HCT116 (cell line): ENCODE results near the gene BRWD1. TPM values are rescaled to one million over a fixed set of nuclear protein-coding genes. Genes with fewer than 3 reads are reported as not detected.

Source experiments
- ATAC-seq: fragments of 200-7000 bp; cut with Tn5 transposase; 2 replicates; pipeline ENCODE4 v1.9.1; 2020; ENCODE audit warnings: mild to moderate bottlenecking, moderate library complexity
- BruUV-seq: library from RNA; stranded (reverse); fragments of 400-500 nt; replicated peaks from 2 replicates; lab custom pipeline; 2021; lab: Mats Ljungman, UMichigan
- CTCF ChIA-PET: fragments of 300-600 bp; sonication (Branson Sonifier 250); formaldehyde crosslinking; loops from one replicate; lab custom pipeline; 2021; ENCODE audit warnings: antibody characterized with exemption; lab: Charles Lee
- POLR2A ChIA-PET: fragments of 300-600, 350-600 bp; sonication (Branson Sonifier 250); formaldehyde crosslinking; loops from one replicate; lab custom pipeline; 2021; ENCODE audit warnings: antibody characterized with exemption; lab: Charles Lee
- RAD21 ChIA-PET, 2 experiments: fragments of 300-600 bp; sonication (Branson Sonifier 250); formaldehyde crosslinking; loops; one replicate each; lab custom pipeline; 2023; ENCODE audit warnings: low total read pairs in 2 of 2; ENCODE audit not compliant: uncharacterized antibody in 2 of 2, unreplicated experiment in 2 of 2, low non-redundant PET in 1 of 2; lab: Charles Lee
- DNase-seq: peaks from one replicate; pipeline ENCODE4 v3.0.0-alpha.2; 2010; ENCODE audit warnings: low read depth, low spot score
- H2AFZ ChIP-seq: fragments of 200-600 bp; shearing (Covaris generic), sonication (generic); 2 replicates; pipeline ENCODE4 v1.6.1; 2017; ENCODE audit warnings: low read depth, mixed run types, mixed read lengths, antibody characterized with exemption, low read length; ENCODE audit not compliant: poor library complexity, severe bottlenecking
- H3K27ac ChIP-seq: 2 replicates; pipeline ENCODE4 v1.5.1; 2012; ENCODE audit warnings: low read depth, low read length
- H3K27me3 ChIP-seq: fragments of 200-600 bp; sonication (generic); 2 replicates; pipeline ENCODE4 v1.6.1; 2016; ENCODE audit warnings: mixed run types, low read length, mixed read lengths; ENCODE audit not compliant: insufficient read depth
- H3K36me3 ChIP-seq, 2 experiments: fragments of 200-500 bp in 1 of 2; fragments of 200-600 bp in 1 of 2; sonication (Bioruptor generic) in 1 of 2; sonication (generic) in 1 of 2; 2 replicates each; pipeline versions ENCODE4 v1.5.1 to v1.6.1; 2014 to 2016; ENCODE audit warnings: low read length in 2 of 2, inconsistent platforms in 1 of 2, mixed read lengths in 1 of 2, mixed run types in 1 of 2; ENCODE audit not compliant: insufficient read depth in 2 of 2, control insufficient read depth in 1 of 2
- H3K4me1 ChIP-seq, 2 experiments: fragments of 200-600 bp in 1 of 2; sonication (generic) in 1 of 2; 2 replicates each; pipeline versions ENCODE4 v1.5.1 to v1.6.1; 2012 to 2017; ENCODE audit warnings: low read length in 2 of 2, inconsistent platforms in 1 of 2, mild to moderate bottlenecking in 1 of 2, mixed read lengths in 1 of 2, mixed run types in 1 of 2, moderate library complexity in 1 of 2; ENCODE audit not compliant: insufficient read depth in 2 of 2, control insufficient read depth in 1 of 2
- H3K4me2 ChIP-seq: fragments of 200-600 bp; sonication (generic); 2 replicates; pipeline ENCODE4 v1.6.1; 2017; ENCODE audit warnings: mixed run types, low read length, mixed read lengths
- H3K4me3 ChIP-seq, 2 experiments: fragments of 200-600 bp in 1 of 2; sonication (generic) in 1 of 2; replicated peaks in 1 of 2; 2 replicates each; pipeline ENCODE4 v1.5.1; 2011 to 2016; ENCODE audit warnings: low read length in 2 of 2, control low read depth in 1 of 2, low read depth in 1 of 2, mild to moderate bottlenecking in 1 of 2, mixed read lengths in 1 of 2, mixed run types in 1 of 2
- H3K79me2 ChIP-seq: fragments of 200-600 bp; sonication (generic); 2 replicates; pipeline ENCODE4 v1.6.1; 2017; ENCODE audit warnings: mild to moderate bottlenecking, mixed run types, low read length, moderate library complexity, mixed read lengths; ENCODE audit not compliant: insufficient read depth
- H3K9ac ChIP-seq: fragments of 200-600 bp; sonication (generic); 2 replicates; pipeline ENCODE4 v1.6.1; 2016; ENCODE audit warnings: low read length, mixed read lengths
- H3K9me2 ChIP-seq: fragments of 200-600 bp; sonication (generic), shearing (Covaris generic); 2 replicates; pipeline ENCODE4 v1.6.1; 2017; ENCODE audit warnings: mixed run types, mild to moderate bottlenecking, moderate library complexity; ENCODE audit not compliant: insufficient read depth
- H3K9me3 ChIP-seq, 2 experiments: fragments of 200-500 bp in 1 of 2; fragments of 200-600 bp in 1 of 2; sonication (Bioruptor generic) in 1 of 2; sonication (generic) in 1 of 2; 2 replicates each; pipeline ENCODE4 v1.6.1; 2014 to 2017; ENCODE audit warnings: low read length in 2 of 2, mixed read lengths in 2 of 2, inconsistent platforms in 1 of 2, low read depth in 1 of 2, mild to moderate bottlenecking in 1 of 2, mixed run types in 1 of 2, moderate library complexity in 1 of 2; ENCODE audit not compliant: control insufficient read depth in 1 of 2, insufficient read depth in 1 of 2
- H4K20me1 ChIP-seq: fragments of 200-600 bp; sonication (generic), shearing (Covaris generic); 2 replicates; pipeline ENCODE4 v1.6.1; 2017; ENCODE audit warnings: mixed run types, mild to moderate bottlenecking, moderate library complexity; ENCODE audit not compliant: insufficient read depth
- CEBPB ChIP-seq: IDR thresholded peaks from 2 replicates; pipeline ENCODE4 v1.6.1; 2012; ENCODE audit warnings: low read depth
- EGR1 ChIP-seq: IDR thresholded peaks from 2 replicates; pipeline ENCODE4 v1.6.1; 2012; ENCODE audit warnings: low read depth
- ELF1 ChIP-seq: IDR thresholded peaks from 2 replicates; pipeline ENCODE4 v1.6.1; 2012; ENCODE audit warnings: low read depth, borderline replicate concordance
- EZH2phosphoT487 ChIP-seq: fragments of 200-600 bp; IDR thresholded peaks from 2 replicates; pipeline ENCODE4 v1.6.1; 2018; ENCODE audit warnings: antibody characterized with exemption, borderline replicate concordance
- FOSL1 ChIP-seq: IDR thresholded peaks from 2 replicates; pipeline ENCODE4 v1.6.1; 2012; ENCODE audit warnings: low read depth
- RAD21 ChIP-seq: IDR thresholded peaks from 2 replicates; pipeline ENCODE4 v1.6.1; 2012; ENCODE audit warnings: low read depth, mild to moderate bottlenecking
- TCF7L2 ChIP-seq: IDR thresholded peaks from 2 replicates; pipeline ENCODE4 v1.7.0; 2011; ENCODE audit warnings: borderline replicate concordance, inconsistent platforms; ENCODE audit not compliant: insufficient read depth, insufficient read length; ENCODE audit errors: extremely low read depth
- YY1 ChIP-seq: IDR thresholded peaks from 2 replicates; pipeline ENCODE4 v1.6.1; 2011; ENCODE audit warnings: low read length, low read depth, moderate library complexity, mild to moderate bottlenecking; ENCODE audit not compliant: insufficient replicate concordance; ENCODE audit errors: extremely low read depth
- ZFX ChIP-seq: fragments of 450-650 bp; IDR thresholded peaks from 2 replicates; pipeline ENCODE4 v1.6.1; 2017
- ZNF274 ChIP-seq: fragments of 200-500 bp; sonication (Bioruptor generic); IDR thresholded peaks from 2 replicates; pipeline ENCODE4 v1.6.1; 2014; ENCODE audit warnings: mild to moderate bottlenecking, low read depth, low read length, inconsistent platforms
- intact Hi-C: fragments of 100-400 bp; cut with micrococcal nuclease; formaldehyde crosslinking; loops from 2 replicates; pipeline ENCODE4 v1.10.0; 2022
- total RNA-seq: library from RNA; stranded (reverse); gene quantifications from one replicate; pipeline ENCODE4 v1.2.1, GENCODE V29; 2021; ENCODE audit not compliant: unreplicated experiment
- TF ChIP-seq, protein P1 (sequence below), 3 experiments: fragments of 200-600 bp in 1 of 3; sonication (generic) in 1 of 3; IDR thresholded peaks in 2 of 3; conservative IDR thresholded peaks in 1 of 3; 2 replicates each; pipeline ENCODE4 v1.5.1; 2012 to 2017; ENCODE audit warnings: low read depth in 2 of 3, low read length in 2 of 3, antibody characterized with exemption in 1 of 3, borderline replicate concordance in 1 of 3, control low read depth in 1 of 3, mild to moderate bottlenecking in 1 of 3, mixed read lengths in 1 of 3, mixed run types in 1 of 3, moderate library complexity in 1 of 3; ENCODE audit not compliant: insufficient read depth in 1 of 3
- TF ChIP-seq, protein P2 (sequence below): IDR thresholded peaks from 2 replicates; pipeline ENCODE4 v1.6.1; 2011; ENCODE audit warnings: mild to moderate bottlenecking, low read length, moderate library complexity; ENCODE audit not compliant: insufficient replicate concordance; ENCODE audit errors: extremely low read depth
- TF ChIP-seq, protein P3 (sequence below): IDR thresholded peaks from 2 replicates; pipeline ENCODE4 v1.6.1; 2012

Gene BRWD1
- total RNA-seq, 1 experiment from 2014 or later, result 33.1 TPM

DNA sequence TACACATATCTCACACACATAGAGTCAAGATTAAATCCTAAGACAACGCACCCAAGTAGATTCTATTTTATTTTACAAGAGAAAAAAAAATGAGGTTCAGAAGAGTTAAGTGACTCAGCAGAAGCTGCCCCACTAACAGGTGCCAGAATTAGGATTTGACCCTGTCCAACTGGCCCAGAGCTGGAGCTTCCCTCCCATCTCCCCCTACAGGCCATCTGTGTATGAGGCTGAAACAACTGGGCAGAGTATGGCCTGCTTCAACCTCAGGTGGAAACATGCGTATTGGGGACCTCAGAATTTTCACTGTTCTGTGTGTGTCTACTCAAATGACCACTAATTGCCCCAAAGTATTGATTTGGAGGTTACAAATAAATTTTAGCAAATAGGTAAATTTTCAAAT is 160.1 kb downstream of the BRWD1 start:
- ATAC-seq, result peak; percentile 93
- H4K20me1 ChIP-seq, result no peaks in the 10 kb centered on the region
- no peaks in the 10 kb centered on the region for H3K9me3 ChIP-seq
- no peaks in the 10 kb centered on the region for H3K79me2 ChIP-seq
- peaks cover 3 to 11% of the 10 kb centered on the region in 2 experiments; a peak in 2 of 4 replicates for H3K4me1 ChIP-seq
- ChIA-PET CTCF (interaction anchor here (0.8 to 1.0 kb wide), 2 partner anchors 24 to 648 kb away, joined by 3 read pairs; no protein-coding TSS in a partner anchor), POLR2A (no interaction called here), RAD21 (no interaction called here)
- no peak overlapping the region for H3K4me2 ChIP-seq
- H2AFZ ChIP-seq, result no peak overlapping the region
- no peak overlapping the region for H3K4me3 ChIP-seq
- no peak for DNase-seq
- no peaks in the 10 kb centered on the region for H3K36me3 ChIP-seq
- H3K27me3 ChIP-seq, result no peaks in the 10 kb centered on the region
- H3K27ac ChIP-seq, result no peak overlapping the region
- intact Hi-C loops, result no loop called here
- no TSS peak for BruUV-seq
- H3K9me2 ChIP-seq, result no peaks in the 10 kb centered on the region
- H3K9ac ChIP-seq, result no peak overlapping the region
- TF ChIP-seq YY1 (no peak), ELF1 (no peak), FOSL1 (no peak)
- TF ChIP-seq, protein P1, sequence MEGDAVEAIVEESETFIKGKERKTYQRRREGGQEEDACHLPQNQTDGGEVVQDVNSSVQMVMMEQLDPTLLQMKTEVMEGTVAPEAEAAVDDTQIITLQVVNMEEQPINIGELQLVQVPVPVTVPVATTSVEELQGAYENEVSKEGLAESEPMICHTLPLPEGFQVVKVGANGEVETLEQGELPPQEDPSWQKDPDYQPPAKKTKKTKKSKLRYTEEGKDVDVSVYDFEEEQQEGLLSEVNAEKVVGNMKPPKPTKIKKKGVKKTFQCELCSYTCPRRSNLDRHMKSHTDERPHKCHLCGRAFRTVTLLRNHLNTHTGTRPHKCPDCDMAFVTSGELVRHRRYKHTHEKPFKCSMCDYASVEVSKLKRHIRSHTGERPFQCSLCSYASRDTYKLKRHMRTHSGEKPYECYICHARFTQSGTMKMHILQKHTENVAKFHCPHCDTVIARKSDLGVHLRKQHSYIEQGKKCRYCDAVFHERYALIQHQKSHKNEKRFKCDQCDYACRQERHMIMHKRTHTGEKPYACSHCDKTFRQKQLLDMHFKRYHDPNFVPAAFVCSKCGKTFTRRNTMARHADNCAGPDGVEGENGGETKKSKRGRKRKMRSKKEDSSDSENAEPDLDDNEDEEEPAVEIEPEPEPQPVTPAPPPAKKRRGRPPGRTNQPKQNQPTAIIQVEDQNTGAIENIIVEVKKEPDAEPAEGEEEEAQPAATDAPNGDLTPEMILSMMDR (IDR thresholded peaks at IDR 0.05 in 2 of 3, conservative IDR thresholded peaks at IDR 0.05 in 1 of 3; ENCODE audit: borderline replicate concordance in 1 of 3, insufficient read depth in 1 of 3, low read depth in 2 of 3, low read length in 2 of 3), result peak in 2 of 3 experiments; percentile 68 to 74; a peak in 4 of 6 replicates
- TF ChIP-seq, all 23 proteins: peak for 1

DNA sequence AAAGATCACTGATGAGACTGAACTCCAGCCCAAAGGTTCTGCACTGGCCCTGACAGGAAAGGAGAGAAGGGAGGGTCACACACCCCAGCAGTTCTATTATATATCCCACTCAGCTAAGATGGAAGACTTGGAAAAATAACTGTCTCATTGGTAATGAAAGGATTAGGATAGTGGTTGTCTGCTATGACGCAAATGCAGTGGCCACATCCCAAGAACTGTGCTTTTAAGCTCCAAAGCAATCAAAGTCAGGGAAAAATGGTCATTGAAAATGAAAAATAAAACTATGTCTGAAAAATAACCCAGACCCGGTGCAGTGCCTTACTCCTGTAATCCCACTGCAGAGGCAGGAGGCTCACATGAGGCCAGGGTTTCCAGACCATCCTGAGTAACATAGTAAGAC is 161.2 kb downstream of the BRWD1 start:
- TF ChIP-seq EZH2phosphoT487 (no peak), ELF1 (no peak), ZNF274 (no peak), TCF7L2 (no peak), EGR1 (no peak), FOSL1 (no peak), ZFX (no peak), CEBPB (no peak), RAD21 (no peak)
- TF ChIP-seq, protein P2, sequence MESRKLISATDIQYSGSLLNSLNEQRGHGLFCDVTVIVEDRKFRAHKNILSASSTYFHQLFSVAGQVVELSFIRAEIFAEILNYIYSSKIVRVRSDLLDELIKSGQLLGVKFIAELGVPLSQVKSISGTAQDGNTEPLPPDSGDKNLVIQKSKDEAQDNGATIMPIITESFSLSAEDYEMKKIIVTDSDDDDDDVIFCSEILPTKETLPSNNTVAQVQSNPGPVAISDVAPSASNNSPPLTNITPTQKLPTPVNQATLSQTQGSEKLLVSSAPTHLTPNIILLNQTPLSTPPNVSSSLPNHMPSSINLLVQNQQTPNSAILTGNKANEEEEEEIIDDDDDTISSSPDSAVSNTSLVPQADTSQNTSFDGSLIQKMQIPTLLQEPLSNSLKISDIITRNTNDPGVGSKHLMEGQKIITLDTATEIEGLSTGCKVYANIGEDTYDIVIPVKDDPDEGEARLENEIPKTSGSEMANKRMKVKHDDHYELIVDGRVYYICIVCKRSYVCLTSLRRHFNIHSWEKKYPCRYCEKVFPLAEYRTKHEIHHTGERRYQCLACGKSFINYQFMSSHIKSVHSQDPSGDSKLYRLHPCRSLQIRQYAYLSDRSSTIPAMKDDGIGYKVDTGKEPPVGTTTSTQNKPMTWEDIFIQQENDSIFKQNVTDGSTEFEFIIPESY, result no peak
- TF ChIP-seq, protein P3, sequence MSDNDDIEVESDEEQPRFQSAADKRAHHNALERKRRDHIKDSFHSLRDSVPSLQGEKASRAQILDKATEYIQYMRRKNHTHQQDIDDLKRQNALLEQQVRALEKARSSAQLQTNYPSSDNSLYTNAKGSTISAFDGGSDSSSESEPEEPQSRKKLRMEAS, result no peak
- TF ChIP-seq, protein P1 (IDR thresholded peaks at IDR 0.05 in 2 of 3, conservative IDR thresholded peaks at IDR 0.05 in 1 of 3; ENCODE audit: borderline replicate concordance in 1 of 3, insufficient read depth in 1 of 3, low read depth in 2 of 3, low read length in 2 of 3), result no peak
- H3K27me3 ChIP-seq, result no peaks in the 10 kb centered on the region
- DNase-seq (no peak), ATAC-seq (no peak)
- no peak overlapping the region for H3K9ac ChIP-seq
- POLR2A ChIA-PET, result no interaction called here
- H3K27ac ChIP-seq, result no peak overlapping the region
- H3K79me2 ChIP-seq, result no peaks in the 10 kb centered on the region
- no peaks in the 10 kb centered on the region for H3K9me2 ChIP-seq
- RAD21 ChIA-PET, result no interaction called here
- no peaks in the 10 kb centered on the region for H4K20me1 ChIP-seq
- no TSS peak for BruUV-seq
- no peak overlapping the region for H3K4me3 ChIP-seq
- CTCF ChIA-PET, result no interaction called here
- H3K4me2 ChIP-seq, result no peak overlapping the region
- intact Hi-C loops, result no loop called here
- H2AFZ ChIP-seq, result no peak overlapping the region
- no peaks in the 10 kb centered on the region for H3K9me3 ChIP-seq
- H3K36me3 ChIP-seq, result no peaks in the 10 kb centered on the region
- H3K4me1 ChIP-seq, result peaks cover 3 to 11% of the 10 kb centered on the region in 2 experiments; a peak in 2 of 4 replicates
